ENCODE data around the gene SLC13A3.

DNA sequence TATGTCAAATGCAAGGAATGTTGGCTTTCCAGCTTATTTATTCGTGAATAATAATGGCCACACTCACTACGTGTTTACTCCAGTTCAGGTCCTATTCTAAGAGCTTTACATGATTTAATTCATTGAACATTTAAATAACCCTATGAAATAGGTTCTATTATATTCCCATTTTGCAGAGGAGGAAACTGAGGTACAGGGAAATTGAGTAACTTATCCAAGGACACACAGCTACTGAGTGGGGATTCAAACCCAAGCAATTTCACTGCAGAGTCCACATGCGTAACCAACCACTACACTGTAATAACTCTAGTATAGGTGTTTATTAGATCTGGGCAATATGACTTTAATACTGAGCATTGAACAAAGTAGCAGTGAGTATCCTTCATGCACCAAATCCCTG lies 12.3 kb upstream of the SLC13A3 start:
- no peak for TF ChIP-seq EZH2 (IDR thresholded peaks at IDR 0.05)
- no peak for TF ChIP-seq POLR2AphosphoS5 (IDR thresholded peaks at IDR 0.05; ENCODE audit: borderline replicate concordance, low read depth, low read length)

Measured in SK-N-MC (cell line).